ENCODE results near the gene HMGB2. TPM values are rescaled to one million over a fixed set of nuclear protein-coding genes. Genes with fewer than 3 reads are reported as not detected.

Gene HMGB2
- polyA plus RNA-seq, 1 experiment, result 32.7 TPM

DNA sequence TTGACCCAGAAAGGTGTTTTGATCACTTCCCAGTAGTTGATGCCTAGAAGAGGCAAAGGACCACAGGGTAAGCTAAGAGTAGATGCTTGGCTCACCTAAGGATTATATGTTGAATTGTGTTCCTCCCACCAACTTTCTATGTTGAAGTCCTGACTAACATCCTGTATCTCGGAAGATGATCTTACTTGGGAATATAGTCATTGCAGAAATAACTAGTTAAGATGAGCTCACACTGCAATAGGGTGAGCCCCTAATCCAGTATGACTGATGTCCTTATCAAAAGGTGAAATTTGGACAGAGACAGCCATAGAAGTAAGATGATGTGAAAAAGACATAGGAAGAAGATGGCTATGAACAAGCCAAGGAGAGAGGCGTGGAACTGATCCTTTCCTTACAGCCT is 3.3 kb upstream of the HMGB2 start:
- ChIA-PET POLR2A (no interaction called here), CTCF (no interaction called here)
- DNase-seq (ENCODE audit: low read depth), result no peak

DNA sequence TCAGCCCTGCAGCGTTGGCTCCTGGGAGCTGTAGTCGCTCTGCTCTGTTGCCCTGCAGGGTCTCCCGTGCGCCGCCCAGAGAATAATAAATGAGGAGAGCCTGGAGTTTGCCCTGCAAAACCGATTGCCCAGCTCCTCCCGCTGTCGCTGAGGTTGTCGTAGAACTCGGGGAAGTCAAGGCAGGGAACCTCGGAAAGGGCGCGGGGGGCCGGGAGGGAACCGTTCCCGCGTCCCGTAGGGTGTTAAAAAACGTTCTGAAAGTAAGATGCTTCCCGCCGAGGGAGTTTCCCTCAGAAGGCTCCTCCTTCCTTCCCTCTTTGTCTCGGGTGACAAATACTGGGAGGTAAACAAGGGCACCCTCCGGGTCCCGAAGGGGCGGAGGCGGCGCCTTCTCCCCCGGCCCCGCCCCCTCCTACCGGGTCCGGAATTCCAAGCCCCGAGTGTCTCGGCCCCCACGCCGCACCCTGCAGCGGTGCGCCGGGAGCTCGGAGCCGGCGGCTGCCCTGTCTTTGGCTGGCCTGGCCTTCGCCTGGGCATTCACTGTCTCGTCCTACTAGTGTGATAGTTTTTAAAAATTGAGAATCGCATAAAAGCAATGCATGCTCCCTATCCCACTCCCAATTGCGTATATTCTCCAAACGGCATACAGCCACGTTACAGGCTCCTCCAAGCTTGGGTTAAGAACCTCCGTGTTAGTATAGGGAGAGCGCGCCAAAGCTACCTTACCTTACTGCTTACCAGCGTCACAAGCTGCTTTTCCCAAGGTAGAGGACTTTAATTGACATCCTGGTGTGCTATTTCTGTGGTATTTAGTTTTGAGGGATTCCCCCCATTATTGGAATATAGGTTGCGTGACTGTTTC is 964 bp upstream of the HMGB2 start:
- ChIA-PET CTCF (interaction anchor here (0.6 to 4.5 kb wide), 8 partner anchors 11 to 86 kb away, joined by 3 to 20 read pairs (median 3); no protein-coding TSS in a partner anchor), POLR2A (interaction anchor here (0.6 to 3.1 kb wide), 5 partner anchors 11 to 90 kb away, joined by 3 to 19 read pairs (median 4); partner anchors contain the start of gene SAP30)
- H3K4me3 ChIP-seq (ENCODE audit: low read depth, low read length), result peak overlapping the region; percentile 86
- no peaks in the 10 kb centered on the region; the same call in 1 of the 2 replicates for H3K36me3 ChIP-seq (ENCODE audit: control insufficient read depth, insufficient read depth, low read length)
- H3K27me3 ChIP-seq (ENCODE audit: control insufficient read depth, insufficient read depth, low read length), result no peaks in the 10 kb centered on the region
- peak; percentile 41 for DNase-seq (ENCODE audit: low read depth)
- TF ChIP-seq, protein P1, sequence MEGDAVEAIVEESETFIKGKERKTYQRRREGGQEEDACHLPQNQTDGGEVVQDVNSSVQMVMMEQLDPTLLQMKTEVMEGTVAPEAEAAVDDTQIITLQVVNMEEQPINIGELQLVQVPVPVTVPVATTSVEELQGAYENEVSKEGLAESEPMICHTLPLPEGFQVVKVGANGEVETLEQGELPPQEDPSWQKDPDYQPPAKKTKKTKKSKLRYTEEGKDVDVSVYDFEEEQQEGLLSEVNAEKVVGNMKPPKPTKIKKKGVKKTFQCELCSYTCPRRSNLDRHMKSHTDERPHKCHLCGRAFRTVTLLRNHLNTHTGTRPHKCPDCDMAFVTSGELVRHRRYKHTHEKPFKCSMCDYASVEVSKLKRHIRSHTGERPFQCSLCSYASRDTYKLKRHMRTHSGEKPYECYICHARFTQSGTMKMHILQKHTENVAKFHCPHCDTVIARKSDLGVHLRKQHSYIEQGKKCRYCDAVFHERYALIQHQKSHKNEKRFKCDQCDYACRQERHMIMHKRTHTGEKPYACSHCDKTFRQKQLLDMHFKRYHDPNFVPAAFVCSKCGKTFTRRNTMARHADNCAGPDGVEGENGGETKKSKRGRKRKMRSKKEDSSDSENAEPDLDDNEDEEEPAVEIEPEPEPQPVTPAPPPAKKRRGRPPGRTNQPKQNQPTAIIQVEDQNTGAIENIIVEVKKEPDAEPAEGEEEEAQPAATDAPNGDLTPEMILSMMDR (IDR thresholded peaks at IDR 0.05; ENCODE audit: insufficient read depth, low read depth, low read length), result no peak

More for the DNA sequence above, 3.3 kb upstream of the HMGB2 start:
- Histone ChIP-seq H3K4me3 (ENCODE audit: low read depth, low read length) (no peak overlapping the region), H3K36me3 (ENCODE audit: control insufficient read depth, insufficient read depth, low read length) (no peaks in the 10 kb centered on the region), H3K27me3 (ENCODE audit: control insufficient read depth, insufficient read depth, low read length) (no peaks in the 10 kb centered on the region)
- TF ChIP-seq, protein P1 (IDR thresholded peaks at IDR 0.05; ENCODE audit: insufficient read depth, low read depth, low read length), result no peak

DNA sequence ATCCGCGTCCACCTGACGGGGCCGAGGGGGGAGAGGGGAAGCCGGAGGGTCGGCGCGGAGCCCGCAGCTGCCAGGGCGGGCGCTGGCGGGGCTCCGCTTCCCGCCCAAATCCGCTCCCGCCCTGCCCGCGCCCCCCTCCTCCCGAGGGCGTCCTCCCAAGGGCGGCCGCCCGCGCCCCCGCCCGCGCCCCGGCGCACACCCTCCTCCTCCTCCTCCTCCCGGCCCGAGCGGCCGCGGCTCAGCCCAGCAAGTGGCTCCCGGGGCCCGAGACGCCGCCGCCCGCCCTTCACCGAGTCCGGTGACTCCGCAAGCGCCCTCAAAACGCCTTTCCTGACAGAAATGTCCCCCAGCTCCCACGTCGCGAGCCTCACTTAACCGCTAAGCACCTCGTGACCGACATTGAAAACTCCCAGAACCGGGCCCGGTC is 487 bp downstream of the HMGB2 start:
- H3K27me3 ChIP-seq (ENCODE audit: control insufficient read depth, insufficient read depth, low read length), result no peaks in the 10 kb centered on the region
- ChIA-PET POLR2A (interaction anchor here (1.0 to 3.1 kb wide), 3 partner anchors 37 to 92 kb away, joined by 3 to 19 read pairs (median 5); partner anchors contain the start of gene SAP30), CTCF (interaction anchor here (1.3 to 4.5 kb wide), 5 partner anchors 16 to 84 kb away, joined by 3 to 20 read pairs (median 5); no protein-coding TSS in a partner anchor)
- TF ChIP-seq, protein P1 (IDR thresholded peaks at IDR 0.05; ENCODE audit: insufficient read depth, low read depth, low read length), result no peak
- no peak for DNase-seq (ENCODE audit: low read depth)
- no peaks in the 10 kb centered on the region; the same call in 1 of the 2 replicates for H3K36me3 ChIP-seq (ENCODE audit: control insufficient read depth, insufficient read depth, low read length)
- peak overlapping the region; percentile 100 for H3K4me3 ChIP-seq (ENCODE audit: low read depth, low read length)

DNA sequence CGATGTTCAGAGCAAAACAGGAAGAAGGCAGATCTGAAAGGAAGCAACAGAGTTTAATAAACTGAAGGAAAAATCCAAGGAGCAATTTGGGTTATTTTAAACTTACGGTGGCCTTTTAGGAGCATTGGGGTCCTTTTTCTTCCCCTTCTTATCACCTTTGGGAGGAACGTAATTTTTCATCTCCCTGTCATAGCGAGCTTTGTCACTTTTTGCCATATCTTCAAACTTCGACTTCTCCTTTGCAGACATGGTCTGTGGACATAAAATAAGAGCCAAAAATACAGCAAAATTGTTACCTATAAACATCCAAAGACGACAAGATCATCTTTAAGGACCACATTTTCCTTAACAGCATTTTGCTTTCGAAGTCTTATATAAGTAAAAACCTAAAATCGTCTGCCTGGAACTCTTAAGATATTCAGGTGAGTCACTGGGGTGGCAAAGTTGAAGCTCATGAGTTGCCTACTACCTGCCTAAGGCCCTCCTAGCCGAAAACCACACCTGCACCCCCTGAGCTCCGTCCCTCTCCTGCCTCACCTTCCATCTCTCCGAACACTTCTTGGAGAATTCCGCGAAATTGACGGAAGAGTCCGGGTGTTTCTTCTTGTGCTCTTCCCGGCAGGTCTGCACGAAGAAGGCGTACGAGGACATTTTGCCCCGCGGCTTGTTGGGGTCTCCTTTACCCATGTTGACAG is 1.0 kb downstream of the HMGB2 start:
- no peak for DNase-seq (ENCODE audit: low read depth)
- peak overlapping the region; percentile 100 for H3K4me3 ChIP-seq (ENCODE audit: low read depth, low read length)
- POLR2A ChIA-PET, result interaction anchor here (3.1 kb wide), 1 partner anchor 37 kb away, joined by 19 read pairs; the partner anchor contains the start of gene SAP30
- CTCF ChIA-PET, result interaction anchor here (1.1 to 4.5 kb wide), 3 partner anchors 15 to 86 kb away, joined by 3 to 20 read pairs (median 5); no protein-coding TSS in a partner anchor
- peaks cover 2% of the 10 kb centered on the region for H3K36me3 ChIP-seq (ENCODE audit: control insufficient read depth, insufficient read depth, low read length)
- TF ChIP-seq, protein P1 (IDR thresholded peaks at IDR 0.05; ENCODE audit: insufficient read depth, low read depth, low read length), result no peak
- no peaks in the 10 kb centered on the region for H3K27me3 ChIP-seq (ENCODE audit: control insufficient read depth, insufficient read depth, low read length)

Data from BJ (cell line).